HG02763 (cell line): ENCODE results near the gene TBC1D9B.
A peak's percentile ranks its signal among the peaks of the same experiment; 100 is the strongest.

Experiments used
- ATAC-seq: cut with Tn5 transposase; IDR thresholded peaks from one replicate; pipeline ENCODE4 v1.9.1; 2021; ENCODE audit warnings: mild to moderate bottlenecking, moderate library complexity; ENCODE audit not compliant: unreplicated experiment

Gene TBC1D9B

DNA sequence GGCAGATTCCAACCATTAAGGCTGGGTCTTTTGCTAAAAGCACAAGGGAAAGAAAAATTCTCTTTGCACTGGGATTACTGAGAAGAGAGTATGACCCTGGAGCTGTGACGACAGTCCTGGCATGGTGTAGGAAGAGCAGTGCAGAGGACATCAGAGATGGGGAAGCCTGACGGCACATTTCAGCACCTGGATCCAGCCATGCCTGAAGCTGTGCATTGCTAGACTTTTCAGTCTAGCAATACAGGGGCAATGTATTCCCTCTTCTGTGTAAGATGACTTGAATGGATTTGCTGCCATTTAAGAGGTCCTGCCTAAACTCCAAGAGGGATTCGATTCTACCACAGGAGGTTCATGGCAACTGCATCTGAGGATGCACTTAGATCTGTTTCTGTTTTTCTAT is 36.7 kb downstream of the TBC1D9B start:
- ATAC-seq: no peak

DNA sequence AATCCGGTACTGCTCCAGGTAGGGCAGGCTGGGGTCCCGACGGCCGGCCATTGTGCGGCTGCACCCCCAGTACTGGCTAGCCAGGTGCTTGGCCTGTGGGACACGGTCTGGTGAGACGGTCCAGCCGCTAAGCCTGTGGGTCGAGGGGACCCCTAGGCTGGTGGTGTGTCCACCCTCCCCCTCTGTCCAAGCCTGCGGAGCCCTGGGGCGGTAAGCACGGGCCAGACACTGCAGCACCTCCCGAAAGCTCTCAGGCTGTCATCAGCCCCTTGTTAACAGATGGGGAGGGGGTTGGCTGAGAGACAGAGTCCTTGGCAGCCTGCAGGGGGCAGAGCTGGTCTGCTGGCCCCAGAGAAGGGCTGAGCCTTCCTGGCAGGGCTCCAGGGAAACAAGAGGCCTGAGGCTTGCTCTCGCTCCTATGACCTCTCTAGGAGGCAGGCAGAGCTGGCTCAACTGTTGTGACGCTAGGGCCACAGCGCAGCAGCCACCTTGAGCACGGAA is 37.2 kb downstream of the TBC1D9B start:
- ATAC-seq: no peak

DNA sequence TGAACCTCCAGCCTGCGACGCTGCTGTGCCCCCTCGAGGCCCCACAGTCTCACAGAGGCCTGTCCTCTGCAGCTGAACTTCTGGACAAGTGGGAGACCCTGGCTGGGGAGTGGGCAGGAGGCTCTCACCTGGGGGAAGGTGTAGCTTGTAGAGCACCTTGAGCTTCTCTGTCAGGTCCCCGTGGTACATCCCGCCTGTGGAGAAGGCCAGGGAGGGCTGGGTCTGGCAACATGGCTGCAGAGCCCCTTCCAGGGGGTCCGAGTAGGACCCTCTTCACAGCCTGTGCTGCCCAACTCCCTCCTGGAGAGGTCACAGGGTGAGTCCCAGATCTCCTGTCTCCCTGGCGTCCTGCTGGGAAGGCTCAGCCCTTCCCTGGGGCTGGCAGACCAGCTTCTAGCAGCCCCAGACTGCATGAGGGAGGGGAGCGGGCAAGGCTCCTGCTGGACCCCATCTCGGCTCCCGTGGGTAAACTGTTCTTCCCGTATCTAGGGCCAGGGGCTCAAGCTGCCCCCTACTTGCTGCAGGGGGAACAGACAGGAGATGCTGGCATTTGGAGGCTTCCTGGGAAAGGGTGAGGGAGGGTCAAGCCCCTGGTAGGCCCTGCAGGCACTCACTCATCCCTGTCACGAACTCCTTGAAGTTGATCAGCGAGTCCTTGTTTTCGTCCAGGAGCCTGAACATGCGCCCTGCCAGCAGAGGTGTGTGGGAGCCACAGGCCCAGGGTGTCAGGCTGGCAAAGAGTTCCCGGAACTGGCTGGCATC is 37.9 kb downstream of the TBC1D9B start:
- ATAC-seq: no peak

- no peak for ATAC-seq
These were observed 38.6 kb downstream of the TBC1D9B start for GRCh38 chr5:179869101-179869500.

DNA sequence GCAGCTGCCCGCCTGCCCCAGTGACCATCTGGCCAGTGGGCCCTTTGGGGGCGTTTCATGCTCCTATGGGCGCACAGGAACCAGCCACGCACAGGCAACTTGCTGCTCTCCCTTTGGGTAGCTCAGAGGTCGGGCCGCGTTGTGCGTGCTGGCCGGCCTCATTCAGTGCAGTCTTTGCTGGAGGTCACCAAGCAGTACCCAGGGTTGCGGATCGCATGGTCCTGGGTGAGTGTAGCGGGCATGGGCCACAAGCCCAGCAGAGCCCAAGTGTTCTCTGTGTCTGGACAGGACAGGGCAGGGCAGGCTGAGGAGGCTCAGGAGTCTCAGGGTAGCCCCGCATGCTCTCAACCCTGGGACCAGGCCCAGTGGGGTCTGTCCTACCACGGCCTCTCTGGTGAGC is 39.2 kb downstream of the TBC1D9B start:
- ATAC-seq: no peak

- no peak for ATAC-seq
These were observed 40.2 kb downstream of the TBC1D9B start for GRCh38 chr5:179867476-179867875.

DNA sequence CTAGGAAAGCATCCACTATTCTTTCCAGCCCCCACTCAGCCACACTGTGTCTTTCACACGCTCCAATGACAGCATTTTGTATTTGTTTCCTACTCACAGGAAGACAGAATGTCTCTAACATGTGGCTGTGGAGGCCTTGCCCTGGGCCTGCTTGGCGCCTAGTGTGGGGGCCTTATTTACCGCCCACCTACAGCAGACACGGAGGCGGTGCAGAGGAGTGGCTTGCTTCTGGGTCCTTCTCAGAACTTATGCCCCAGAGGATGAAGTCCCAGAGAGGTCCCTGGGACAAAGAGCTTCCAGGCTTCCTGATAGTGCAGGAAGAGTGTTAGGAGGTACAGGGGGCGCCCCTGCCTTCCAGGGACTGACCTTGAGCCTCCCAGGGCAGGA is 40.6 kb downstream of the TBC1D9B start:
- no peak for ATAC-seq

DNA sequence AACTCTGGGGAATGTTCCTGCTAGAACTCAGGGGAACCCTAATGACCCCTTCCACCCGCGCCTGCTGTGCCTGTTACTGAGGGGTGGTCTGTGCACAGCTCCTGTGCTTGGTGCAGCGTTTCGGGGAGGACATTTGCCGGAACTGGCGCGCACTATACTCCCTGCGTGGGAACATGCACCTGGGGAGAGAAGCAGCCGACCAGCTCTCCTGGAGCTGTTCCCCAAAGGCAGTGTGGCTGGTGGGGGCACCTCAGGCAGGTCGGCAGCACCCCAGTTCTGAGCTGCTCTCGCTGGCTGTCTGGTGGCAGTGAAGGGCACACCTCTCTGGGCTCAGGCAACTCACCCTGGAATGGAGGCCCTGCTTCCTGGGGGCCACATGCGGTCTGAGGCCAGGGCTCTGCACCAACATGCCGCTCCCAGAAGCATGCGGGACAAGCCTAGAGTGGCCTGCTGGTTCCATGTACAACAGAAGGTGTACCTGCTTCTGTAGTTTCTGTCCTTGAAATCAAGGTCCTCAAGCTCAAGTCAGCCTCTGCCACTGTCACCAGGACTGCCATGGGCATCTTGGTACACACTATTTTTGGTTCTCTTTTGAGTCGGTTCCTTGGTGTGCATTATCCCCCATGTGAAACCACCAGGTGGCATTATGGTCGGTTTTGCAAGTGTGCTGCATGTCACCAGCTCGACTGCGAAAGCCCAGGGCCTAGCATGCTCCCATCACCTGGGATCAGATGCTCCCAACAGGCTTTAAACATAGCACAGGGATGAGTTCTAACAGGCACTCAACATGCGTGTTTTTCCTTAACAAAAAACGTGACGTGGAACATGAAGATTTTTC is 41.2 kb downstream of the TBC1D9B start:
- no peak for ATAC-seq

DNA sequence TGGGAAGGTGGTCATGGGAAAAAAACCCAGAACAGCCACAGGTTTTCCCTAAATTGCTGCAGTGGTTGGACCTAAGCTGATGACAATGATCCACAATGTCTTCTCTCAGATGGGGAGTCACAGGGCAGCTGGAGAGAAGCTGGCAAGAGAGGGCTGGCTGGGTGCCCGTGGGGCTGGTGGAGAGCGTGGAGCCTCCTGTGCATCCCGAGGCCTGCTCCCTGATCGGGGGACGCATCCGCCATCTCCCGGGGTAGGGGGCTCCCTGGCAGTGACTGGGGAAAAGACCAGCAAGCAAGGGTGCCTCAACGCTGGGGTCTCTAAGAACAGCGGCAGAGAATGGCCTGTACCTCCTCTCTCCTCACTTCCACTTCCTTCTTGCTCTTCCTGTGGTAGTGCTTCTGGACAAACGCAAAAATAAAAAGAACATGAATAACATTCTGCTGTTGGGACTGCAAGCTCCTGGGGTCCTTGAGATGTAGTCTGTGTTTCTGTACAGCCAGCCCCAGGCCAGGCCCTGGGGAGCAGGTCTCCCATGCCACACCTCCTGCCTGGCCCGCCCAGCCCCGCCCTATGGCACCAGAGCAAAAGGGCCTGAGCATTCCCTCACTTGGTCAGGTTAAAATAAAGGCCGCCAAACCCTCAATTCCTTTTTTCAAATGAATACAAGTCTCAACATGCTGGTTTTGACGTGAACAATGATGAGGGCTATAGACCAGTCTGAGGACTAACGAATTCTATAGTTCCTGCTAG is 42.0 kb downstream of the TBC1D9B start:
- ATAC-seq: no peak

DNA sequence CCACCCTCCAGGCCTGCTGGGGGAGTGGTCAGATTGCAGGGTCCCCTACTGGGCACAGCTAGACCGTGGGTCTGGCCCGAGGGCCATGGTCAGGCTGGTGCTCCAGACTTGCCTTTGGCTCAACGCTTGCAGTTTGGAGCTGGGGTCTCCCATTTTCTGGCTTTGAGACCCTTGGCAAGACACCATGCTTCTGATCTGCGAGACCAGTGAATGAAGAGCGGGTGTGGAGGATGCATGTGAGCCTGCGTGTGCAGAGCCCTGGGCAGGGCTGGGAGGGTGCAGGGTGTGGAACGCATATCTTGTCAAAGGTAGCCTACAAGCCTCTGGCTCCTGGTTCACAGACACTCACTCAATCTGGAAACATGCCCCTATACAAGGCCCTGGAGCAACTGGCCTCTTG is 43.0 kb downstream of the TBC1D9B start:
- no peak for ATAC-seq

GRCh38 chr5:179863449-179864085 is 44.1 kb downstream of the TBC1D9B start:
- no peak for ATAC-seq

GRCh38 chr5:179862891-179863290 is 44.8 kb downstream of the TBC1D9B start:
- ATAC-seq: no peak

GRCh38 chr5:179862296-179862695 is 45.4 kb downstream of the TBC1D9B start:
- ATAC-seq: no peak

- ATAC-seq: no peak
These were observed 47.4 kb downstream of the TBC1D9B start for GRCh38 chr5:179860301-179860700.

DNA sequence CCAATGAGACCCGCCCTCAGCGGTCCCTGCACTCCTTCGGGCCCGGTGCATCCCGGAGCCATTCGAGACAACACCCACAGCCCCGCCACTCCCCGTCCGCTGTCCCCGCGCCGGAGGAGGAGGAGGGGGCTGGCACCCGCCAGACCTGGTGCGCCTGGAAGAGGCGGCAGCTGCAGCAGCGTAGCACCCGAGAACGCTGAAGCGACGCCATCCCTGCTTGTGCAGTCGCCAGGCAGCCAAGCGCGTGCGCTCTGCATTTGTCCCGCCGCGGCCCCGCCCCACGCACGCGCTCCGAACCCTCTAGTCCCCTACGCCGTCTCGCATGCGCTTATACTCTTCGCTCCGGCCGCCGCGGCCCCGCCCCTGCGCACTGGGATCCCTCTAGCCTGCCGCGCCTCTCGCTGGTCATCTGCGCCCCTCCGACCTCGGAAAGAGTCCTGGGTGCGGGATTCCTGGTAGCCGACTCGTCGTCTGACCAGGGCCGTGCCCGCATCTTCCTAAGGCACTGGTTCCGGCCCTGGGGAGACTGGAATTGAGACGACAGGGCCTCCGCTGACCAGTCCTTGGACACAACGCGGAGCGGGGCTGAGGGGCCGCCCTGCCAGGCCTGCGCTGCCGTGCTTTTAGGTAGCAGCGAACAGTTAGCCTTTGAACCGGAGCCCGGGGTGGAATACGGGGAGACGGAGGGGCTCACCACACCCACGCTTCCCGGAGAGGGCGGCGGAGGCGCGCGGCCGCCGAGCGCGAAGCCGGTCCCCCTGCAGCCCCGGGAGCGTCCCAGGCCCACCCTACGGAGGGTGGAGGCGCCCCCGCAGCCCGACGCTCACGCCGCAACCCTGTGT is 48.9 kb downstream of the TBC1D9B start, which contains the start of gene MRNIP:
Gene MRNIP, minus strand, starts transcription at position 232 of the 842 bp plus-strand sequence. Its CDS starts 21 bp downstream, at position 211.
- ATAC-seq: peak; percentile 96

GRCh38 chr5:179858241-179858585 is 49.5 kb downstream of the TBC1D9B start:
- ATAC-seq: peak; percentile 33

DNA sequence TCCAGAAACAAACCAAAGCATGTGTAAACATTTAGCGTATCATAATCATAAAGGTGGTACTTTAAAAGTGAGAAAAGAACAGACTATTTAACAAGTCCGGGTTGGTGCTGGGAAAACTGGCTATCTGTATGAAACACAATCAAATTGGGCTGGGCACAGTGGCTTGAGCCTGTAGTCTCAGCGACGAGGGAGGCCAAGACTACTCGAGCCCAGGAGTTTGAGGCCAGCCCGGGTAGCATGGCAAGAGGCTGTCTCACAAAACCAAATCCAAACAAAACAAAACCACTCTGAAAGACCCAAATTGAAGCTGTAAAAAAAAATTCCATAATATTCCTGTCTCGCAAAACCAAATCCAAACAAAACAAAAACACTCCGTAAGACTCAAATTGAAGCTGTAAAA is 53.3 kb downstream of the TBC1D9B start:
- no peak for ATAC-seq

DNA sequence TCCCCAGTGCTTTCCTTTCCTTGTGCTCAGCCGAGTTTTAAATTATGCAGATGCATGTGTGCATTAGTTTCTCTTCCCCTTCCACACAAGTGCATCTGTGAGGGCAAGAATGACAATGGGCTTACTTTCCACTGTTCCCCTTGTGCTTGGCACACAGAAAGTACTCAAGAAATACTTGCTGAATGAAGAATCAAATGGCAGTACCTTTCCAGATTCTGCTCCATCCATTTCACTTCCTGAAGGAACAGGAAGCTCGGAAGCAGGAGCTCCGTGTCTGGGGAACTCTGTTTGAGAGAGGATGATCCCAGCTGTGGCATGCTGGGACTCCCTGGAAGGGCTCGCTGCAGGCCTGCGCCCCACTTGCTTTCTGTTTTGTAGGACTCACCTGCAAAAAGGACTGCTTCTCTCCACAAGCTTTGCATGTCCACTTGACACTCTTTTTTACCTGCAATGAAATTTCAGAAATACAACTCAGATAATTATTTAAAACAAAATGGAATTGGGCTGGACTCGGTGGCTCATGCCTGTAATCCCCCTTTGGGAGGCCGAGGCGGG is 54.6 kb downstream of the TBC1D9B start:
- peak; percentile 81 for ATAC-seq

- no peak for ATAC-seq
These were observed 66.1 kb downstream of the TBC1D9B start for GRCh38 chr5:179841621-179842020.

GRCh38 chr5:179840766-179841165 is 66.9 kb downstream of the TBC1D9B start:
- ATAC-seq: no peak
